K562 (cell line): ENCODE data around the gene HECA. TPM values are rescaled to one million over a fixed set of nuclear protein-coding genes. Genes with fewer than 3 reads are reported as not detected.

Experiments used
- ATAC-seq: fragments of 200-7000 bp; cut with Tn5 transposase; 3 replicates; pipeline ENCODE4 v1.9.1; 2020; ENCODE audit warnings: moderate library complexity
- BruUV-seq: library from RNA; stranded (reverse); fragments of 400-500 nt; replicated peaks from 2 replicates; lab custom pipeline; 2021; lab: Mats Ljungman, UMichigan
- CTCF ChIA-PET: fragments of 300-600 bp; formaldehyde crosslinking; extraction: SDS; loops from one replicate; lab custom pipeline; 2021; ENCODE audit warnings: low intra/inter-chr PET ratio; lab: Yijun Ruan, JAX
- POLR2A ChIA-PET: fragments of 300-600, 350-650 bp; sonication (Branson Sonifier 250); formaldehyde crosslinking; extraction: SDS; loops from one replicate; lab custom pipeline; 2021; ENCODE audit warnings: antibody characterized with exemption, inconsistent platforms; lab: Yijun Ruan, JAX
- DNase-seq, 4 experiments: peaks; one replicate each; pipeline versions ENCODE4 v3.0.0 to v3.0.0-alpha.2; 2011 to 2018; ENCODE audit warnings: low spot score in 3 of 4, mixed read lengths in 3 of 4; ENCODE audit errors: extremely low read depth in 1 of 4
- FAIRE-seq: peaks from 2 replicates; lab custom pipeline; 2011; peaks lifted over from hg19 to GRCh38; lab: Jason Lieb, UNC
- H2AFZ ChIP-seq: 2 replicates; pipeline ENCODE4 v1.6.0; 2011; ENCODE audit warnings: low read depth, low read length, control low read depth, inconsistent platforms
- H3K27ac ChIP-seq: fragments of 200-600 bp; 3 replicates; pipeline ENCODE4 v1.8.0; 2011; ENCODE audit warnings: low read depth, mild to moderate bottlenecking, control low read depth, inconsistent platforms, low read length, moderate library complexity, mixed read lengths; ENCODE audit errors: extremely low read depth
- H3K27me3 ChIP-seq, 2 experiments: fragments of 300-600 bp in 1 of 2; 2 replicates in 1 of 2; 3 replicates in 1 of 2; pipeline versions ENCODE4 v1.6.0 to v1.8.0; 2011; ENCODE audit warnings: inconsistent platforms in 2 of 2, low read length in 2 of 2, mild to moderate bottlenecking in 1 of 2, mixed read lengths in 1 of 2, moderate library complexity in 1 of 2; ENCODE audit not compliant: control insufficient read depth in 2 of 2, insufficient read depth in 2 of 2
- H3K36me3 ChIP-seq: fragments of 300-600 bp; 3 replicates; pipeline ENCODE4 v1.8.0; 2011; ENCODE audit warnings: mild to moderate bottlenecking, low read length, inconsistent platforms; ENCODE audit not compliant: control insufficient read depth, insufficient read depth
- H3K4me1 ChIP-seq, 2 experiments: fragments of 200-600 bp in 1 of 2; replicated peaks in 1 of 2; 2 replicates in 1 of 2; 3 replicates in 1 of 2; pipeline versions ENCODE4 v1.5.1 to v1.8.0; 2011; ENCODE audit warnings: inconsistent platforms in 2 of 2, low read length in 2 of 2, mild to moderate bottlenecking in 1 of 2, mixed read lengths in 1 of 2, moderate library complexity in 1 of 2; ENCODE audit not compliant: control insufficient read depth in 2 of 2, insufficient read depth in 2 of 2
- H3K4me2 ChIP-seq: 2 replicates; pipeline ENCODE4 v1.6.1; 2011; ENCODE audit warnings: low read length, control low read depth, inconsistent platforms, mixed read lengths; ENCODE audit not compliant: insufficient read depth
- H3K4me3 ChIP-seq: fragments of 200-600 bp; sonication (generic), shearing (Covaris generic); 2 replicates; pipeline ENCODE4 v1.5.1; 2016; ENCODE audit warnings: control low read depth, inconsistent platforms
- H3K79me2 ChIP-seq: fragments of 200-600 bp; 3 replicates; pipeline ENCODE4 v1.8.0; 2011; ENCODE audit warnings: low read length, inconsistent platforms; ENCODE audit not compliant: control insufficient read depth, insufficient read depth
- H3K9ac ChIP-seq, 2 experiments: 2 replicates each; pipeline versions ENCODE4 v1.6.0 to v1.6.1; 2011; ENCODE audit warnings: low read depth in 2 of 2, low read length in 2 of 2, control low read depth in 1 of 2, inconsistent platforms in 1 of 2, mild to moderate bottlenecking in 1 of 2, mixed read lengths in 1 of 2; ENCODE audit not compliant: insufficient read depth in 1 of 2
- H3K9me1 ChIP-seq: one replicate; pipeline ENCODE4 v1.6.0; 2011; ENCODE audit warnings: inconsistent platforms, mild to moderate bottlenecking, low read length, moderate library complexity; ENCODE audit not compliant: control insufficient read depth, insufficient read depth
- H3K9me3 ChIP-seq: replicated peaks from 2 replicates; pipeline ENCODE4 v1.5.1; 2011; ENCODE audit warnings: low read depth, low read length, inconsistent platforms; ENCODE audit not compliant: control insufficient read depth, insufficient read depth
- H4K20me1 ChIP-seq: replicated peaks from 2 replicates; pipeline ENCODE4 v1.6.1; 2011; ENCODE audit warnings: low read length, inconsistent platforms, mixed read lengths; ENCODE audit not compliant: control insufficient read depth, insufficient read depth
- MAFK ChIP-seq: IDR thresholded peaks from 2 replicates; pipeline ENCODE4 v1.6.1; 2011; ENCODE audit warnings: low read length, improper control_type of control experiment
- PRPF4 ChIP-seq: fragments of 200-400 bp; formaldehyde crosslinking; IDR thresholded peaks from one replicate; pipeline ENCODE4 v1.6.1; 2017; ENCODE audit warnings: low read length, low read depth, mild to moderate bottlenecking; ENCODE audit not compliant: insufficient read depth, poor library complexity, severe bottlenecking
- TRIM24 ChIP-seq, 2 experiments: fragments of 450-650 bp; IDR thresholded peaks; 2 replicates each; pipeline ENCODE4 v1.6.1; 2016
- WGBS: fragments of 100-300 bp; shearing (Covaris generic); methylation state at CpG from one replicate; pipeline ENCODE4 v1.1.6; 2016; ENCODE audit warnings: low coverage, mixed read lengths; ENCODE audit not compliant: insufficient coverage; ENCODE audit errors: missing lambda C conversion rate; 5-methylcytosine and 5-hydroxymethylcytosine counted together
- in situ Hi-C: fragments of 300-500 bp; cut with MboI; formaldehyde crosslinking; loops from 4 replicates; pipeline ENCODE4 v1.15.0; 2018; ENCODE audit warnings: inconsistent platforms, mixed read lengths
- intact Hi-C: fragments of 100-400 bp; cut with micrococcal nuclease; formaldehyde crosslinking; loops from 2 replicates; pipeline ENCODE4 v1.14.2; 2022
- polyA plus RNA-seq, 8 experiments: library from polyadenylated mRNA; depleted of rRNA in 4 of 8; stranded (reverse) in 5 of 8; unstranded in 3 of 8; fragments of >200 nt; fragmentation: Nextera tagmentation in 2 of 8; fragmentation: Illumina TruSeq in 1 of 8; extraction: Ambion mirVana in 2 of 8; extraction: Trizol in 1 of 8; gene quantifications; 2 replicates each; pipeline versions ENCODE4 v1.2.1 to v1.2.3, GENCODE V29; 2011 to 2014; ENCODE audit warnings: inconsistent platforms in 1 of 8, missing spikeins in 1 of 8
- total RNA-seq, 7 experiments: library from RNA; depleted of rRNA in 6 of 7; stranded (reverse); fragments of >200 nt in 6 of 7; fragmentation: Illumina TruSeq in 2 of 7; extraction: Trizol in 2 of 7; gene quantifications; 2 replicates each; pipeline versions ENCODE4 v1.2.1 to v1.2.3, GENCODE V29; 2011 to 2021; ENCODE audit warnings: low replicate concordance in 1 of 7
- TF ChIP-seq, protein P1 (sequence below): sonication (generic); formaldehyde crosslinking; IDR thresholded peaks from 2 replicates; pipeline ENCODE4 v1.8.0; 2022; ENCODE audit warnings: mild to moderate bottlenecking, missing genetic modification reagents

Gene HECA
- total and polyA plus RNA-seq, 9 of the 15 experiments (the other 6 are each of a cell fraction or from before 2014, with no cell fraction given): 0.31 to 2.3 (median 1.1) TPM

DNA sequence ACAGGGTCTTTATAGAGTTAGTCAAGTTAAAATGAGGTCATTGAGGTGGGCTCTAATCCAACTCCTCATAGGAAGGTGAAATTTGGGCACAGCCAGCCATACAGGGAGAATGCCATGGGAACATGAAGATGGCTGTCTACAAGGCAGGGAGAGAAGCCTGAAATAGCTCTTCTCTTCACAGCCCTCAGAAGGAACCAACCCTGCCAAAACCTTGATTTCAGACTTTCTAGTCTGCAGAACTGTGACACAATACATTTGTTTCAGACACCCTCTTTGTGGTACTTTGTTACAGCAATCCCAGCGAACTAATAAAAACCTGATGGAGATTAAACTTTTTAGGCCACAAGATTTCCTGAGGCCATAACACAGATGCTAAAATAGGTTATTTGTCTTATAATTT is 43.1 kb upstream of the HECA start:
- H3K27ac ChIP-seq: no peak overlapping the region
- 0% methylated on average over 1 of the region's 1 CpG for WGBS
- DNase-seq: no peak
- H3K9me3 ChIP-seq: no peaks in the 10 kb centered on the region
- no peaks in the 10 kb centered on the region; a peak in 1 of 5 replicates for H3K27me3 ChIP-seq
- CTCF ChIA-PET: no interaction called here
- no peaks in the 10 kb centered on the region for H3K4me1 ChIP-seq
- BruUV-seq: no TSS peak
- H3K4me3 ChIP-seq: no peak overlapping the region
- FAIRE-seq: no peak
- no peaks in the 10 kb centered on the region for H3K36me3 ChIP-seq
- no peak for ATAC-seq
- H3K4me2 ChIP-seq: no peak overlapping the region
- H3K9ac ChIP-seq: no peak overlapping the region
- no peaks in the 10 kb centered on the region for H4K20me1 ChIP-seq
- in situ Hi-C loops (no loop called here), intact Hi-C loops (no loop called here)
- no peak overlapping the region for H2AFZ ChIP-seq
- POLR2A ChIA-PET: no interaction called here
- no peaks in the 10 kb centered on the region for H3K9me1 ChIP-seq
- TF ChIP-seq TRIM24 (IDR thresholded peaks at IDR 0.05): no peak
- H3K79me2 ChIP-seq: no peaks in the 10 kb centered on the region

DNA sequence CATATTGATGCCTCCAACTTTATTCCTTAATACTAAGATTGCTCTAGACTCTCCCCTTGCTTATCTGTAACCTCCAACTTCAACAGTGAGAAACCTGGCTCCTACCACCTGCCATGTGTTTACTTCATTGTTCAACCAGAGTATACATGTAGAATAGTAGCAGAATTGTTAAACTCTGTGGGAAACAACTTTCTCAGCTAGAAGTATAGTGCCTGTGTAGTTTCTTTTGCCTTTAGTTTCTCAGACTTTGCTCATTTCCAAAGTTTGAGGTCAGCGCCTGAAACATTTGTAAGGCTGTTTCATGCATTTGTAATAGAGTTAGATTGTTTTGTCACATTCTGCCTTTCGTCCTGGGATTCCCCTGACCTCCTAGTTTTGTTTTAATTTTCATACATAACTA is 34.9 kb upstream of the HECA start:
- no peaks in the 10 kb centered on the region for H3K4me1 ChIP-seq
- no peak overlapping the region for H3K4me3 ChIP-seq
- ATAC-seq (no peak), FAIRE-seq (no peak), DNase-seq (no peak)
- no peaks in the 10 kb centered on the region for H3K36me3 ChIP-seq
- CTCF ChIA-PET: no interaction called here
- no peak overlapping the region for H3K9ac ChIP-seq
- 0 out of 5 replicates have a peak, but pooled peaks cover 0 to 4% of the 10 kb centered on the region in 2 experiments for H3K27me3 ChIP-seq
- TF ChIP-seq, protein P1, sequence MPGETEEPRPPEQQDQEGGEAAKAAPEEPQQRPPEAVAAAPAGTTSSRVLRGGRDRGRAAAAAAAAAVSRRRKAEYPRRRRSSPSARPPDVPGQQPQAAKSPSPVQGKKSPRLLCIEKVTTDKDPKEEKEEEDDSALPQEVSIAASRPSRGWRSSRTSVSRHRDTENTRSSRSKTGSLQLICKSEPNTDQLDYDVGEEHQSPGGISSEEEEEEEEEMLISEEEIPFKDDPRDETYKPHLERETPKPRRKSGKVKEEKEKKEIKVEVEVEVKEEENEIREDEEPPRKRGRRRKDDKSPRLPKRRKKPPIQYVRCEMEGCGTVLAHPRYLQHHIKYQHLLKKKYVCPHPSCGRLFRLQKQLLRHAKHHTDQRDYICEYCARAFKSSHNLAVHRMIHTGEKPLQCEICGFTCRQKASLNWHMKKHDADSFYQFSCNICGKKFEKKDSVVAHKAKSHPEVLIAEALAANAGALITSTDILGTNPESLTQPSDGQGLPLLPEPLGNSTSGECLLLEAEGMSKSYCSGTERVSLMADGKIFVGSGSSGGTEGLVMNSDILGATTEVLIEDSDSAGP (CRISPR knock-in tag): no peak
- TF ChIP-seq MAFK (no peak), PRPF4 (no peak)
- in situ Hi-C loops (loop anchor here (10.0 kb wide), 1 partner anchor 285 kb away; no protein-coding TSS in a partner anchor), intact Hi-C loops (no loop called here)
- H3K79me2 ChIP-seq: no peaks in the 10 kb centered on the region
- no peaks in the 10 kb centered on the region for H4K20me1 ChIP-seq
- no peak overlapping the region for H3K27ac ChIP-seq
- POLR2A ChIA-PET: no interaction called here
- BruUV-seq: no TSS peak
- no peak overlapping the region for H2AFZ ChIP-seq
- no peak overlapping the region for H3K4me2 ChIP-seq
- no peaks in the 10 kb centered on the region for H3K9me3 ChIP-seq
- no peaks in the 10 kb centered on the region for H3K9me1 ChIP-seq
- WGBS: 0% methylated on average over 2 of the region's 2 CpGs
